ENCODE measurements around the gene SERPINB12.

DNA sequence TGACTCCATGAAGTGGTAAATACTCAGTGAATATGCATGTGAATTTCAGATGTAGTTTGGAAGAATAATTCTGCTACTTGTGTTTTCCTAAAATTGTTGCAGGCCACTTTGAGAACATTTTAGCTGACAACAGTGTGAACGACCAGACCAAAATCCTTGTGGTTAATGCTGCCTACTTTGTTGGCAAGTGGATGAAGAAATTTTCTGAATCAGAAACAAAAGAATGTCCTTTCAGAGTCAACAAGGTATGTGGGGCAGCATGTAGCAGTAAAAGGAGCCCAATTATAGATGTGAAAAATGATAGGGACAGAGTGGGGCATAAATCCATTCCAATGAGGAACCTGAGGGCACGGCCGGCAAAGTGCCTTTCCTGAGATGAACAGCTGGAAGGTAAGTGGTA, 49.3 kb upstream of the SERPINB12 start:
- TF ChIP-seq TAF1 (IDR thresholded peaks at IDR 0.05; ENCODE audit: borderline replicate concordance, insufficient read depth, low read length) (no peak), POLR2AphosphoS5 (IDR thresholded peaks at IDR 0.05; ENCODE audit: low read depth, low read length) (no peak)
